ENCODE data around the gene TNRC18. TPM values are rescaled to one million over a fixed set of nuclear protein-coding genes. Genes with fewer than 3 reads are reported as not detected.

Gene TNRC18
- total RNA-seq, 1 donor from 2014 or later = 104 TPM

DNA sequence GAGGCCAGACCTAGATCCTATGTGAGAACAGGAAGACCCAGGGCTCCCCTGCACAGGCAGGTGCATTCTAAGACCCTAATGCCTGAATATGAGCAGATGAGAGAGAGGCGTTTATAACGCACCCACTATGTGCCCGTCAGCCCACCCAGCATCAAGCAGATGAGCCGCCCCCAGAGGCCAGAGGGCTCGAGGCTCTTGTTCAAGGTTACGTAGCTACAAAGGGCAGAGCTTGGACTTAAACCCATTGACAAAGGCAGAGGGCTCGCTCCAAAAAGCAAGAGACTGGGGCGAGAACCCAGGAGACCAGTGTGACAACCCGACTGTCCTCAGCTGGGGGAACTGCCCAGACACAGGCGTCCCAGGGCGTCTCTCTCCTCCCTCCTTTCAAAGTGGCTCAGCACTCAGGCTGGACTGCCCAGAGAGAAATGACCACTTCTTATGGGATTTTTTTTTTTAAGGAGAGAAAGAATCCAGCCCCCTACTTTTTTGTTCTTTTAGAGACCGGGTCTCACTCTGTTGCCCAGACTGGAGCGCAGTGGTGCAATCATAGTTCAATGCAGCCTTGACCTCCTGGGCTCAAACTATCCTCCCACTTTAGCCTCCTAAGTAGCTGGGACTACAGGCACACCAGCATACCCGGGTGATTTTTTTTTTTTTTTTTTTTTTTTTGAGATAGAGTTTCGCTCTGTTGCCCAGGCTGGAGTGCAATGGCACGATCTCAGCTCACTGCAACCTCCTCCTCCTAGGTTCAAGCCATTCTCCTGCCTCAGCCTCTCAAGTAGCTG, 40.1 kb downstream of the TNRC18 start:
- H3K27ac ChIP-seq = no peak overlapping the region
- intact Hi-C loops (cut with DNase I) = no loop called here
- TF ChIP-seq, protein P1, sequence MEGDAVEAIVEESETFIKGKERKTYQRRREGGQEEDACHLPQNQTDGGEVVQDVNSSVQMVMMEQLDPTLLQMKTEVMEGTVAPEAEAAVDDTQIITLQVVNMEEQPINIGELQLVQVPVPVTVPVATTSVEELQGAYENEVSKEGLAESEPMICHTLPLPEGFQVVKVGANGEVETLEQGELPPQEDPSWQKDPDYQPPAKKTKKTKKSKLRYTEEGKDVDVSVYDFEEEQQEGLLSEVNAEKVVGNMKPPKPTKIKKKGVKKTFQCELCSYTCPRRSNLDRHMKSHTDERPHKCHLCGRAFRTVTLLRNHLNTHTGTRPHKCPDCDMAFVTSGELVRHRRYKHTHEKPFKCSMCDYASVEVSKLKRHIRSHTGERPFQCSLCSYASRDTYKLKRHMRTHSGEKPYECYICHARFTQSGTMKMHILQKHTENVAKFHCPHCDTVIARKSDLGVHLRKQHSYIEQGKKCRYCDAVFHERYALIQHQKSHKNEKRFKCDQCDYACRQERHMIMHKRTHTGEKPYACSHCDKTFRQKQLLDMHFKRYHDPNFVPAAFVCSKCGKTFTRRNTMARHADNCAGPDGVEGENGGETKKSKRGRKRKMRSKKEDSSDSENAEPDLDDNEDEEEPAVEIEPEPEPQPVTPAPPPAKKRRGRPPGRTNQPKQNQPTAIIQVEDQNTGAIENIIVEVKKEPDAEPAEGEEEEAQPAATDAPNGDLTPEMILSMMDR (IDR thresholded peaks at IDR 0.05) = no peak
- no peaks in the 10 kb centered on the region for H3K27me3 ChIP-seq (ENCODE audit: low read depth)
- no peaks in the 10 kb centered on the region for H3K9me3 ChIP-seq
- no peak overlapping the region for H3K4me3 ChIP-seq
- ATAC-seq (no peak), DNase-seq (no peak)
- peaks cover 50% of the 10 kb centered on the region for H3K4me1 ChIP-seq
- peaks cover 63% of the 10 kb centered on the region for H3K36me3 ChIP-seq

DNA sequence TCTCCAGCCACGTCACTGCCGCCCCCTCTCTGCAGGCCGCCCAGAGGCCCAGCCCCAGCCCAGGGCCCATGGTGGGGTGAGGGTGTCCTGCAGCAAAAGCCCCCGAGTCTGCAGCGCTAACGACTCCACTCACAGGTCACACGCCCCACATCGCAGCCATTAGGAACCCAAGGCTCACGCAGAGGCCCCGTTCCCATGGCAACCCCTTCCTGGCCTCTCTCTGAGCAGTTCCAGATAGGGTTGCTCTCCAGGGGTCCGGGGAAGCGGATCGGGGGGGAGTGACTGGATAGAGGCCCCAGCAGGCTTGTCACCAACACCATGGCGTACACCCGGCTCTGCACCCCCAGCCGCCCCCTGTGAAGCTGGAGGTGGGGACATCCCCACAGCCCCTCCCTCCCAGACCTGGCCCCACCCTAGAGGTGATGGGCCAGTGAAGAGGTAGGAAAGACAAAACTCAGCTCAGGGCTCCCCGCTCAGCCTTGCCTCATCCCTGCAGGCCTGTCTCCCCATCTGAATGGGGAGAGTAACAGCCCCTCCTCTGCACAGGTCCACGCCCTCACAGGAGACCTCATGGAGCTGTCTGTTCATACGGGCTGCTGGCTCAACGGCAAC, 41.2 kb downstream of the TNRC18 start:
- H3K9me3 ChIP-seq = no peaks in the 10 kb centered on the region
- intact Hi-C loops (cut with DNase I) = no loop called here
- TF ChIP-seq, protein P1 (IDR thresholded peaks at IDR 0.05) = no peak
- H3K4me1 ChIP-seq = peaks cover 50% of the 10 kb centered on the region
- peak in 1 of 2 donors; percentile 10 for ATAC-seq
- DNase-seq = no peak
- no peak overlapping the region for H3K4me3 ChIP-seq
- H3K27me3 ChIP-seq (ENCODE audit: low read depth) = no peaks in the 10 kb centered on the region
- peaks cover 61% of the 10 kb centered on the region for H3K36me3 ChIP-seq
- H3K27ac ChIP-seq = no peak overlapping the region

DNA sequence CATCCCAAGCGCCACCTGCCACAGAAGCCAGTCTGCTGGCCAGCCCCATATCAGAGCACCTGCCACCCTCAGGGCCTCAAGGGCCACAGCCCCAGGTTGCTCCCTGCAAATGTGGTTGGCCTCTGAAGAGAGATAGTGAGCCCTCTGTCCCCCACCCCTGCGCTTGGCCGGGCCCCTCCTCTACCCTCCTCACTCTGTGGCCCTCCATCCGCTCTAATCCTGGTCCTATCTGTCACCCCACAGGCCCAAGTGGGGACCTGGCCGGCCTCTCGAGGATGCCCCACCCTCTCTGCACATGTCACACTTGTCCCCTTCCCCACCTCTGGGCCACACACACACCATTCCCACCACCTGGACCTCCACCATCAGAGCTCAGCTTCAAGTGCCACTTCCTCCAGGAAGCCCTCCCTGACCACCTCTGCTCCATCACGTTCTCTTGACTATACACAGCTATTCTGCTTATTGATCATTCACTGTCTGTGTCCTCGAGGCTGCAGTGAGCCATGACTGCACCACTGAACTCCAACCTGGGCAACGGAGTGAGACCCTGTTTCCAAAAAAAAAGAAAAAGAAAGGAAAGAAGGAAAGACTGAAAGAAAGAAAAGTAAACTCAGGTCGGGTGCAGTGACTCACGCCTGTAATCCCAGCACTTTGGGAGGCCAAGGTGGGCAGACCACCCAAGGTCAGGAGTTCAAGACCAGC, 42.4 kb downstream of the TNRC18 start:
- Histone ChIP-seq H3K27me3 (ENCODE audit: low read depth) (no peaks in the 10 kb centered on the region), H3K36me3 (peaks cover 61% of the 10 kb centered on the region), H3K4me3 (no peak overlapping the region), H3K4me1 (peaks cover 50% of the 10 kb centered on the region), H3K27ac (no peak overlapping the region), H3K9me3 (no peaks in the 10 kb centered on the region)
- ATAC-seq (no peak), DNase-seq (no peak)
- intact Hi-C loops (cut with DNase I) = no loop called here
- TF ChIP-seq, protein P1 (IDR thresholded peaks at IDR 0.05) = no peak

DNA sequence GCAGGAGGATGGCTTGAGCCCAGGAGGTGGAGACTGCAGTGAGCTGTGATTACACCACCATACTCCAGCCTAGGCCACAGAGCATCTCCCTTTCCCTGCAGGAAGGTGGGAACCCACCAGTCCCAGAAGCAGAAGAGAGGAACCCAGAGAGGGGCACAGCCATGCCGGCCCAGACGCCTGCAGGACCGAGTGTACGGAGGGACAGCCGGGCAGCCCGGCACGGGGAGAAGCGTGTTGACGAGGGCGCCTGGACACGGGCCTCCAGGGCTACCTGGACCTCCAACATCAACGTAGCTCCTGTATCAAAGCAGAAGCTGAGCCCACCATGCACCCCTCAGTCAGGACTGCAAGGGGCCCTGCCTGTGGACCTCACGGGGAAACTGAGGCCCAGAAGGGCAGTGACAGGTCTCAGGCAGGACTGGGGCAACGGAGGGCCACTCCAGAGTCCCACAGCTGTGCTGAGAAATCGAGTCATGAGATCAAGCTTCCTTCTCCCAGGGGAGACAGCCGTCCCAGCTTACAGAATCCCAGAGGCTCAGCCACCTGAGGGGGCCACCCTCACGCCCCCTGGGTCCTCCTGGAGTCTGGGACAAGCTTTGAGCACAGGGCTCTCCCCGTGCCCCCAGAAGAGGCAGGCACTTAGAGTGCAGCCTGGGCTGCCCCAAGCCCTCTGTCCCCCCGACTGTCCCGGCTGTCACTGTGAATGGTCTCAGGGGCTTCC, 43.1 kb downstream of the TNRC18 start:
- ATAC-seq (no peak), DNase-seq (no peak)
- Histone ChIP-seq H3K36me3 (peaks cover 62% of the 10 kb centered on the region), H3K27me3 (ENCODE audit: low read depth) (no peaks in the 10 kb centered on the region), H3K4me1 (peaks cover 50% of the 10 kb centered on the region), H3K27ac (no peak overlapping the region), H3K9me3 (no peaks in the 10 kb centered on the region), H3K4me3 (no peak overlapping the region)
- intact Hi-C loops (cut with DNase I) = no loop called here
- TF ChIP-seq, protein P1 (IDR thresholded peaks at IDR 0.05) = no peak

DNA sequence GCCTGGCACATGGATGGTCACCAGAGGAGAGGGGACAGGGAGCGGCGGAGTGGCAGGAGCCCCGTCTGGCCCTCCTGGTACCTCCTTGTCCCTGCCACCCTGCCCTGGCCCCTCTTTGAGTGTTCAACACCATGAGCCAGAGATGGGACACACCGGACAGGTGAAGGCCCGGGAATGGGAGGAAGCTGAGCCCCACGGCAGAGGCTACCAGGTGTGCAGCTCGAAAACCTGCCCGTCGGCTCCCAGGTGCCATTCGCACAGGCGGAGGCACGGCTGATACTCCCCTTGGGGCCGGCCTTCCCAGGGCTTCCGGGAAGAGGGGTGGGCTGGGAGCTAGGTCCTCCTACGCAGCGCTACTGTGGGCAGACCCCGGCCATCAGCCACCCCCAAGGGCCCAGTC, 44.1 kb downstream of the TNRC18 start:
- intact Hi-C loops (cut with DNase I) = no loop called here
- no peak for DNase-seq
- peaks cover 65% of the 10 kb centered on the region for H3K36me3 ChIP-seq
- H3K27ac ChIP-seq = no peak overlapping the region
- no peaks in the 10 kb centered on the region for H3K27me3 ChIP-seq (ENCODE audit: low read depth)
- H3K4me3 ChIP-seq = no peak overlapping the region
- no peak for ATAC-seq
- TF ChIP-seq, protein P1 (IDR thresholded peaks at IDR 0.05) = no peak
- peaks cover 46% of the 10 kb centered on the region for H3K4me1 ChIP-seq
- no peaks in the 10 kb centered on the region for H3K9me3 ChIP-seq
